ENCODE measurements around the gene SIL1.

DNA sequence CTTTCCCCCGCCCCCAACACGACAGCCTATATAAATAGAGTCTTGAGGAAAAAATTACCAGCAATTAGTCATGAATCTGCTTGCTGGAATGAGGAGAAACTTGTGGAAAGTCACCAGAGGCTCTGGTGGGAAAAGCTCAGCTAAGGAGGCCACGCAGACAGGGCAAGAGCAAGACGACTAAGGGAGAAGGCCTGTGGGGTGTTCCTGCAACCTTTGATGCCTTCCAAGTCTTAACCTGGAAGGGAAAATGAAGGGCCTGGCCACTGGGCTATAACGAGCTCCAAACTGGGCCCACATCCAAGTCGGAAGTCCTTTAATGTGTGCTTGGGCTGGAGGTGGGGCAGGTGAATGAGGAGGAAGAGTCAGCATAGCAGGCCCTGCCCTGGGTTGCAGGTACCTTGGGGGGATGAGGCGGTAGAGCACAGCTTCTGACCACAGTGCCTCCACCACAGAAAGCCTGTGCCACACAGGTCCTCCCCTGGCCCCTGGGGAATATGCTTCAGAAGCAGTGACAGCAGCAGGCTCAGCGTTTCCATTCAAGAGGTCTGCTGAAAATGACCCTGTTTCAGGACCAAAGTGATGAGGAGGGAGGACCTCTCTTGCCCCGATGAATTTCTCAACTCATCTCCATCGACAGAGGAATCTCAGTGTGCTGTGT is 230.2 kb downstream of the SIL1 start:
- TF ChIP-seq CTCF (conservative IDR thresholded peaks at IDR 0.05 in 1 of 2, IDR thresholded peaks at IDR 0.05 in 1 of 2; ENCODE audit: low read depth in 1 of 2, low read length in 2 of 2) (no peak), EZH2 (IDR thresholded peaks at IDR 0.05; ENCODE audit: low read length, missing control alignments) (no peak)

Measured in fibroblast of lung (primary cell).